NB4 (cell line): Measurements from ENCODE around the gene PPP1R9A.

Source experiments
- DNase-seq: peaks from one replicate; pipeline ENCODE4 v3.0.0; 2010; ENCODE audit warnings: low read depth
- H3K4me3 ChIP-seq: one replicate; pipeline ENCODE4 v1.5.1; 2011; ENCODE audit warnings: mild to moderate bottlenecking, low read depth, low read length, moderate library complexity
- CTCF ChIP-seq: IDR thresholded peaks from one replicate; pipeline ENCODE4 v1.5.1; 2012; ENCODE audit warnings: low read depth, low read length
- MAX ChIP-seq: IDR thresholded peaks from 2 replicates; pipeline ENCODE4 v1.6.1; 2011; ENCODE audit warnings: low read depth, low read length
- MYC ChIP-seq: IDR thresholded peaks from 2 replicates; pipeline ENCODE4 v1.6.1; 2011; ENCODE audit warnings: low read depth, low read length
- POLR2A ChIP-seq: IDR thresholded peaks from 2 replicates; pipeline ENCODE4 v1.6.1; 2011; ENCODE audit warnings: mild to moderate bottlenecking; ENCODE audit not compliant: insufficient read length; ENCODE audit errors: extremely low read depth

The PPP1R9A gene

GRCh38 chr7:94877731-94878670 is 29.4 kb upstream of the PPP1R9A start:
- no peak for TF ChIP-seq MYC
- no peak for DNase-seq
- no peak overlapping the region for H3K4me3 ChIP-seq

GRCh38 chr7:94882891-94883290 is 24.5 kb upstream of the PPP1R9A start:
- no peak overlapping the region for H3K4me3 ChIP-seq
- no peak for DNase-seq
- TF ChIP-seq MYC: no peak
- TF ChIP-seq POLR2A: no peak
- no peak for TF ChIP-seq CTCF
- TF ChIP-seq MAX: no peak

- DNase-seq: no peak
- no peak overlapping the region for H3K4me3 ChIP-seq
- no peak for TF ChIP-seq POLR2A
- TF ChIP-seq CTCF: no peak
Observed at GRCh38 chr7:94883616-94884015, 23.8 kb upstream of the PPP1R9A start.

- no peak overlapping the region for H3K4me3 ChIP-seq
- TF ChIP-seq POLR2A (no peak), MYC (no peak), MAX (no peak), CTCF (no peak)
- no peak for DNase-seq
Observed at GRCh38 chr7:94888551-94888950, 18.8 kb upstream of the PPP1R9A start.

GRCh38 chr7:94888995-94889523 is 18.3 kb upstream of the PPP1R9A start:
- no peak overlapping the region for H3K4me3 ChIP-seq
- DNase-seq: no peak
- TF ChIP-seq MYC: no peak
- no peak for TF ChIP-seq MAX
- no peak for TF ChIP-seq CTCF
- no peak for TF ChIP-seq POLR2A

- DNase-seq: no peak
Observed at GRCh38 chr7:94890216-94890615, 17.2 kb upstream of the PPP1R9A start.

More at GRCh38 chr7:94890216-94890615, 17.2 kb upstream of the PPP1R9A start:
- H3K4me3 ChIP-seq: no peak overlapping the region
- no peak for TF ChIP-seq CTCF
- no peak for TF ChIP-seq POLR2A
- no peak for TF ChIP-seq MAX
- TF ChIP-seq MYC: no peak
